Measurements from ENCODE around the gene SLC12A8. TPM values are rescaled to one million over a fixed set of nuclear protein-coding genes. Genes with fewer than 3 reads are reported as not detected.
"Not testable (repeated sequence)": the region's sequence is repeated elsewhere in the genome, so short reads cannot be mapped to it uniquely, and the experiment has no call there.

Gene SLC12A8
- total RNA-seq, 1 experiment from 2014 or later, result 9.7 TPM

GRCh38 chr3:125104639-125105038, 107.9 kb downstream of the SLC12A8 start:
- no peak for DNase-seq
- Histone ChIP-seq H3K4me3 (ENCODE audit: insufficient read depth, low read depth, low read length) (no peak overlapping the region), H3K36me3 (replicated peaks; ENCODE audit: control insufficient read depth, insufficient read depth, low read length) (no peaks in the 10 kb centered on the region; the same call in 1 of the 2 replicates), H3K27me3 (ENCODE audit: control insufficient read depth, insufficient read depth, low read length) (no peaks in the 10 kb centered on the region)

- no peak for DNase-seq
- Histone ChIP-seq H3K4me3 (ENCODE audit: insufficient read depth, low read depth, low read length) (no peak overlapping the region), H3K27me3 (ENCODE audit: control insufficient read depth, insufficient read depth, low read length) (no peaks in the 10 kb centered on the region), H3K36me3 (replicated peaks; ENCODE audit: control insufficient read depth, insufficient read depth, low read length) (no peaks in the 10 kb centered on the region; the same call in 1 of the 2 replicates)
These were observed 109.1 kb downstream of the SLC12A8 start for GRCh38 chr3:125103406-125103805.

- no peak for DNase-seq
- no peaks in the 10 kb centered on the region for H3K27me3 ChIP-seq (ENCODE audit: control insufficient read depth, insufficient read depth, low read length)
- H3K4me3 ChIP-seq (ENCODE audit: insufficient read depth, low read depth, low read length), result no peak overlapping the region
- no peaks in the 10 kb centered on the region; the same call in 1 of the 2 replicates for H3K36me3 ChIP-seq (replicated peaks; ENCODE audit: control insufficient read depth, insufficient read depth, low read length)
These were observed 110.1 kb downstream of the SLC12A8 start for GRCh38 chr3:125102470-125102869.

GRCh38 chr3:125098611-125099291, 113.8 kb downstream of the SLC12A8 start:
- Histone ChIP-seq H3K36me3 (replicated peaks; ENCODE audit: control insufficient read depth, insufficient read depth, low read length) (no peaks in the 10 kb centered on the region), H3K4me3 (ENCODE audit: insufficient read depth, low read depth, low read length) (no peak overlapping the region), H3K27me3 (ENCODE audit: control insufficient read depth, insufficient read depth, low read length) (no peaks in the 10 kb centered on the region)
- DNase-seq, result peak; percentile 54

- Histone ChIP-seq H3K36me3 (replicated peaks; ENCODE audit: control insufficient read depth, insufficient read depth, low read length) (no peaks in the 10 kb centered on the region; the same call in 1 of the 2 replicates), H3K4me3 (ENCODE audit: insufficient read depth, low read depth, low read length) (no peak overlapping the region), H3K27me3 (ENCODE audit: control insufficient read depth, insufficient read depth, low read length) (no peaks in the 10 kb centered on the region)
- no peak for DNase-seq
These were observed 121.9 kb downstream of the SLC12A8 start for GRCh38 chr3:125090649-125091048.

DNA sequence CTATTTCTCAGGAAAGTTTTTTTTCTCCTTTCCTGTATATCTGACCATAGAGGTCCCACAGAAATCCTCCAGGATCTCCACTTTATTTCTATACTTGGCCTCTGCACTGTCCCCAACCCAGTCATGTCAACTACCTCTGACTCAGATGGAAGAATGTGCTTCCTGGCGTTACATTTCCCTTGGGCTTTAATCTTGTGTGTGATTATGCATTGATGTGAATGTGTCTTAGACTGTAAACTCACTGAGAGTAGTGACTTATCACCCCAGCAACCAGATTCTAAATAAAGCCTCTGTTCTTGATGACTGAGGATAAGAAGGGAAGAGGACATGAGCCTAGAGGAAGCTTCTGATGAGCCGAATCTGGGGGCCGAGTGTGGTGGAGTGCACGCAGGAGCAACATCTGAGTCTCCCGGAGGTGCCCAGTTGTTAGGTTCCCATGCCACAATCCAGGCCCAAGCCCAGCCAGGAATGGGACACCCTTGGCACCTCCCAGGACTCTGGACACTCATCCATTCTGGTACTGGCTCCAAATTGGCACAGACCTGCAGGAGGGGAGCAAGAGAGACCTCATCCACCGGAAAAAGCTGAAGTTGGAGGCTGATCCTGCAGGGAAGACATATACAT, 124.7 kb downstream of the SLC12A8 start:
- no peak for DNase-seq
- Histone ChIP-seq H3K27me3 (ENCODE audit: control insufficient read depth, insufficient read depth, low read length) (no peaks in the 10 kb centered on the region), H3K4me3 (ENCODE audit: insufficient read depth, low read depth, low read length) (no peak overlapping the region), H3K36me3 (replicated peaks; ENCODE audit: control insufficient read depth, insufficient read depth, low read length) (no peaks in the 10 kb centered on the region; the same call in 1 of the 2 replicates)

DNA sequence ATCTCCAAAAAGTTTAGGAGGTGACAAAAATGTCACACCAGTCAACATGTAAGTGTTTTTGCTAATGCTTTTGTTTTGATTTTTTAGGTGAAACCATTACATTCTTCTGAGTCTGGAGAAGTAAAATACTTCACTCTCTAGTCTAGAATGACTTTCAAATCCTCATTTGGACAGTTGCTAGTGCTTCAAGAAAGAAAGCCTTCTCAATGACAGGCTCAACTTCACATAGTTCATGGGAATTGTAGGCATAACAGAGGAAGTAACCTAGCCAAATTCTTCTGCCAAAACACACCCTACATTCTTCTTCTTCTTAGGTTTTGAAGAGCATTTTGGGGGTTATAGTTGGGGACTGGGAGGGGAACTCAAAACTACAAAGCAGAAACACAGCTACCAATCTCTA, 127.4 kb downstream of the SLC12A8 start:
- DNase-seq, result no peak
- Histone ChIP-seq H3K36me3 (replicated peaks; ENCODE audit: control insufficient read depth, insufficient read depth, low read length) (no peaks in the 10 kb centered on the region; the same call in 1 of the 2 replicates), H3K27me3 (ENCODE audit: control insufficient read depth, insufficient read depth, low read length) (no peaks in the 10 kb centered on the region), H3K4me3 (ENCODE audit: insufficient read depth, low read depth, low read length) (no peak overlapping the region)

DNA sequence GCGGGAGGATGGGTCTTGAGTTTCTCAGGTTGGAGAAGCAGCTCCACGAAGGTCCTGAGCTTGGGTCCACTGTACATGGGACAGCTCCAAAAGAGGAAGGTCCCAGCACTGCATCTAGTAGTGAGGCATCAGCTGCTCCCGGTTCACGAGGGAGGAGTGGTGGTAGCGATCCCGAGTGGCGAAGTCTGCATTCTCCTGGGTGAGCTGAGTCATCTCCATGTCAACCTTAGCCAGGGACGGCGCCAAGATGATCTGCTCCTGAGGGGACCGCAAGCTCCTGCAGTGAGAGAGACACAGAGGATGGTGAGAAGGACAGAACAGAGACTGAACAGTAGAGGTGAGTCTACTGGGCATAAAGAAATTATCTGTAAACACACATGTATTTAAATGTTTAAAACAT, 128.8 kb downstream of the SLC12A8 start:
- no peak for DNase-seq
- no peaks in the 10 kb centered on the region for H3K27me3 ChIP-seq (ENCODE audit: control insufficient read depth, insufficient read depth, low read length)
- no peak overlapping the region for H3K4me3 ChIP-seq (ENCODE audit: insufficient read depth, low read depth, low read length)
- no peaks in the 10 kb centered on the region; the same call in 1 of the 2 replicates for H3K36me3 ChIP-seq (replicated peaks; ENCODE audit: control insufficient read depth, insufficient read depth, low read length)

- H3K4me3 ChIP-seq (ENCODE audit: insufficient read depth, low read depth, low read length); H3K27me3 ChIP-seq (ENCODE audit: control insufficient read depth, insufficient read depth, low read length); DNase-seq; H3K36me3 ChIP-seq (replicated peaks; ENCODE audit: control insufficient read depth, insufficient read depth, low read length): not testable (repeated sequence)
These were observed 130.2 kb downstream of the SLC12A8 start for GRCh38 chr3:125082339-125082738.

DNA sequence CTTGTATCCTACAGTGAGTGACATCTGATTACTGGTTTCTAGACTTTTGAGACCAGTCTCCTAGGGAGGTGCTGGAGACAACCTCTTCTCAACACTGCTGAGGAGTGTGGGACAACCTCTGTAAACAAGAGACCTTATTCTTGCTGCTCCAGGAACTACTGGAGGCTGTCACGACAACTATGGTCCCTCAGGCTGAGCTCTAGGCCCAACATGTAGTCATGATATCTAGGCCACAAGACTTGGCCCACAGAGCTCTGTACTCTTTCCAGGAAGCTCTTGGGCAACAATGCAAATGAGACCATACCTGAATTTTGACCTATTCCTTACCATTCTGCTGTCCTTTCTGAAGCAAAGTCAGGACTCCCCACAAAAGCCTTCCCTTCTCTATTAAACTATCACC, 132.5 kb downstream of the SLC12A8 start:
- H3K27me3 ChIP-seq (ENCODE audit: control insufficient read depth, insufficient read depth, low read length), result no peaks in the 10 kb centered on the region
- DNase-seq, result no peak
- H3K4me3 ChIP-seq (ENCODE audit: insufficient read depth, low read depth, low read length), result no peak overlapping the region
- no peaks in the 10 kb centered on the region; the same call in 1 of the 2 replicates for H3K36me3 ChIP-seq (replicated peaks; ENCODE audit: control insufficient read depth, insufficient read depth, low read length)

DNA sequence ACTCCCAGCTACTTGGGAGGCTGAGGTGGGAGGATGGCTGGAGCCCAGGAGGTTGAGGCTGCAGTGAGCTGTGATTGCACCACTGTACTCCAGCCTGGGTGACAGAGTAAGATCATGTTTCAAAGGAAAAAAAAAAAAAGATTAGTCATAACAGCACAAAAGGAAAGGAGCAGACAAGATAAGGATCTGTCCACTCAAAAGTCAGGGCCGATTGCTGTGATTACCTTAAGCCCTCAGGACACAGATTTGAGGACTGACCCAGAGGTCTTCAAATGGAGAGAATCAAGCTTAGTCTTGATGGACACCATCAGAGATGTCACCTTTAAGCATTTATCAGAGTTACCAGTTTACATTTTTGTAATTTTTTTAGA, 132.9 kb downstream of the SLC12A8 start:
- Histone ChIP-seq H3K4me3 (ENCODE audit: insufficient read depth, low read depth, low read length) (no peak overlapping the region), H3K36me3 (replicated peaks; ENCODE audit: control insufficient read depth, insufficient read depth, low read length) (no peaks in the 10 kb centered on the region; the same call in 1 of the 2 replicates), H3K27me3 (ENCODE audit: control insufficient read depth, insufficient read depth, low read length) (no peaks in the 10 kb centered on the region)
- DNase-seq, result no peak

DNA sequence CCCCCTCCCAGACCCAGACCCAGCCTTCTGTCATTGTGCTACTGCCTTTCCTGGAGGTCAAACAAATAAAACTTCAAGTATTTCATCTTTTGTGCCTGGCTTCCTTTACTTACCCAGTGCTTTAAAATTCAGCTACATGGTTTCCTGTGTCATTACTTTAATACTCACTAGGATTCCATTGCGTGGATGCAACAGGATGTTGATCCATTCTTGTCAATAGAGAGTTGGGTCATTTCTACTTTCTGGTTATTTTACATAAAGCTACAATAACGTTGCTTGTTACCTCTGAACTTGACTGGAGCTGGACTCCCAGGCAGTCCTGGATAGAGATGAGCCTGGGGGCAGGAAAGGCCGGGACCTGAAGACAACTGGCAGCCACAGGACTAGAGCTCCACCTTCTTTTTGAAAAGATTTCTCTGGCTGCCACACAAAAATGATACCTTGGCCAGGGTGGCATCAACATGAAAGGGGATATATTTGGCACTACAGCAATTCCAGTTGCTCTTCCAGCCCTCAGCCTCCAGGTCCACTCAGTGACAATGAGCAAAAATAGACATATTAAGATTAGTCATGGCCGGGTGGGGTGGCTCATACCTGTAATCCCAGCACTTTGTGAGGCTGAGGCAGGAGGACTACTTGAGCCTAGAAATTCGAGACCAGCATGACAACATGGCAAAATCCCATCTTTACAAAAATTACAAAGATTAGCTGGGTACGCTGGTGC, 133.4 kb downstream of the SLC12A8 start:
- no peaks in the 10 kb centered on the region for H3K27me3 ChIP-seq (ENCODE audit: control insufficient read depth, insufficient read depth, low read length)
- DNase-seq, result no peak
- no peaks in the 10 kb centered on the region; the same call in 1 of the 2 replicates for H3K36me3 ChIP-seq (replicated peaks; ENCODE audit: control insufficient read depth, insufficient read depth, low read length)
- no peak overlapping the region for H3K4me3 ChIP-seq (ENCODE audit: insufficient read depth, low read depth, low read length)

- Histone ChIP-seq H3K27me3 (ENCODE audit: control insufficient read depth, insufficient read depth, low read length) (no peaks in the 10 kb centered on the region), H3K4me3 (ENCODE audit: insufficient read depth, low read depth, low read length) (no peak overlapping the region), H3K36me3 (replicated peaks; ENCODE audit: control insufficient read depth, insufficient read depth, low read length) (no peaks in the 10 kb centered on the region)
- no peak for DNase-seq
These were observed 134.7 kb downstream of the SLC12A8 start for GRCh38 chr3:125077864-125078263.

DNA sequence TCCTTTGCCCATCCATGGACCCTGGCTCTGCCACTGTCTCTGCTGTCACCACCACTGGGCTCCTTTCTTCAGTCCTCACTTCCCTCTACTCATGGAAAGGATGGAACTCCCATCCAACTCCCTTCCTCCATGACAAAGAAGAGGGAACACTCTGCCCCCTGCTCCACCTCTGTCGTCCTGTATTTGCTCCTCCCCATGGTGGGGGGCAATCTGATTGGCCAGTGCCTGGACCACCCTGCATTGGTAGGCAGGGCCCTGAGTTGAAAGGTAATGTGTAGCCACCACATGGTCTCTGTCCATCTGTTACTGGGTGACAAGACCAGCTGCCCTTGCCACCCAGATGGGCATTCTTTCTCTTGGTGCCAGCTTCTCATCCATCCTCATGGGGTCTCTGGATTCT, 136.1 kb downstream of the SLC12A8 start:
- Histone ChIP-seq H3K27me3 (ENCODE audit: control insufficient read depth, insufficient read depth, low read length) (no peaks in the 10 kb centered on the region), H3K4me3 (ENCODE audit: insufficient read depth, low read depth, low read length) (no peak overlapping the region), H3K36me3 (replicated peaks; ENCODE audit: control insufficient read depth, insufficient read depth, low read length) (no peaks in the 10 kb centered on the region)
- no peak for DNase-seq

- Histone ChIP-seq H3K27me3 (ENCODE audit: control insufficient read depth, insufficient read depth, low read length) (no peaks in the 10 kb centered on the region; the same call in 1 of the 2 replicates), H3K4me3 (ENCODE audit: insufficient read depth, low read depth, low read length) (no peak overlapping the region), H3K36me3 (replicated peaks; ENCODE audit: control insufficient read depth, insufficient read depth, low read length) (no peaks in the 10 kb centered on the region)
- peak; percentile 75 for DNase-seq
These were observed 136.8 kb downstream of the SLC12A8 start for GRCh38 chr3:125075738-125076137.

Measured in H7 (cell line).